HEK293 (cell line): ENCODE measurements around the gene BIN1.

Source experiments
- BCL11B ChIP-seq: fragments of 450-650 bp; formaldehyde crosslinking; IDR thresholded peaks from 2 replicates; pipeline ENCODE4 v1.5.1; 2016; ENCODE audit warnings: low read depth, missing biosample characterization, missing genetic modification characterization
- HIC1 ChIP-seq: fragments of 450-650 bp; formaldehyde crosslinking; IDR thresholded peaks from 2 replicates; pipeline ENCODE4 v1.5.1; 2016; ENCODE audit warnings: missing biosample characterization, missing genetic modification characterization
- HOXC10 ChIP-seq: sonication (generic); formaldehyde crosslinking; IDR thresholded peaks from 2 replicates; pipeline ENCODE4 v1.8.1; 2023; ENCODE audit warnings: mild to moderate bottlenecking, missing genetic modification reagents
- KLF10 ChIP-seq: fragments of 450-650 bp; IDR thresholded peaks from 2 replicates; pipeline ENCODE4 v1.5.1; 2018; ENCODE audit warnings: missing biosample characterization, mild to moderate bottlenecking, missing genetic modification characterization
- KLF8 ChIP-seq: fragments of 450-650 bp; formaldehyde crosslinking; IDR thresholded peaks from 2 replicates; pipeline ENCODE4 v1.5.1; 2016; ENCODE audit warnings: missing biosample characterization, missing genetic modification characterization
- MEIS1 ChIP-seq: sonication (generic); formaldehyde crosslinking; IDR thresholded peaks from 2 replicates; pipeline ENCODE4 v1.8.1; 2022; ENCODE audit warnings: missing genetic modification reagents, mild to moderate bottlenecking, borderline replicate concordance
- PRDM1 ChIP-seq: fragments of 450-650 bp; formaldehyde crosslinking; IDR thresholded peaks from 2 replicates; pipeline ENCODE4; 2016; ENCODE audit warnings: missing biosample characterization, missing genetic modification characterization
- PRDM10 ChIP-seq: fragments of 450-650 bp; formaldehyde crosslinking; IDR thresholded peaks from 2 replicates; pipeline ENCODE4 v1.5.1; 2016; ENCODE audit warnings: missing biosample characterization, missing genetic modification characterization
- TCF7L2 ChIP-seq: IDR thresholded peaks from 2 replicates; pipeline ENCODE4 v1.6.1; 2011; ENCODE audit warnings: low read depth, mild to moderate bottlenecking, inconsistent platforms, low read length, moderate library complexity, borderline replicate concordance
- YY2 ChIP-seq: fragments of 450-650 bp; formaldehyde crosslinking; IDR thresholded peaks from 2 replicates; pipeline ENCODE4 v1.5.1; 2016; ENCODE audit warnings: missing biosample characterization, missing genetic modification characterization
- ZBTB11 ChIP-seq: fragments of 450-650 bp; formaldehyde crosslinking; conservative IDR thresholded peaks from 2 replicates; pipeline ENCODE4 v1.5.1; 2016; ENCODE audit warnings: low read depth, missing biosample characterization, missing genetic modification characterization
- ZBTB6 ChIP-seq: fragments of 450-650 bp; formaldehyde crosslinking; IDR thresholded peaks from 2 replicates; pipeline ENCODE4 v1.5.1; 2017; ENCODE audit warnings: missing biosample characterization, missing genetic modification characterization
- ZFHX2 ChIP-seq: fragments of 450-650 bp; formaldehyde crosslinking; conservative IDR thresholded peaks from 2 replicates; pipeline ENCODE4 v1.5.1; 2016; ENCODE audit warnings: missing biosample characterization, missing genetic modification characterization
- ZFP37 ChIP-seq: fragments of 450-650 bp; formaldehyde crosslinking; IDR thresholded peaks from 2 replicates; pipeline ENCODE4 v1.5.1; 2016; ENCODE audit warnings: missing biosample characterization, missing genetic modification characterization
- ZNF138 ChIP-seq: fragments of 450-650 bp; formaldehyde crosslinking; IDR thresholded peaks from 2 replicates; pipeline ENCODE4 v1.5.1; 2016; ENCODE audit warnings: missing biosample characterization, missing genetic modification characterization, borderline replicate concordance
- ZNF146 ChIP-seq: fragments of 450-650 bp; formaldehyde crosslinking; IDR thresholded peaks from 2 replicates; pipeline ENCODE4 v1.5.1; 2016; ENCODE audit warnings: missing biosample characterization, missing genetic modification characterization
- ZNF175 ChIP-seq: fragments of 450-650 bp; formaldehyde crosslinking; IDR thresholded peaks from 2 replicates; pipeline ENCODE4 v1.5.1; 2016; ENCODE audit warnings: missing biosample characterization, missing genetic modification characterization
- ZNF2 ChIP-seq: fragments of 450-650 bp; formaldehyde crosslinking; IDR thresholded peaks from 2 replicates; pipeline ENCODE4 v1.5.1; 2016; ENCODE audit warnings: missing biosample characterization, missing genetic modification characterization
- ZNF274 ChIP-seq, 2 experiments: fragments of 200-500 bp in 1 of 2; fragments of 450-650 bp in 1 of 2; sonication (Bioruptor generic) in 1 of 2; formaldehyde crosslinking in 1 of 2; IDR thresholded peaks; 2 replicates each; pipeline versions ENCODE4 v1.5.1 to v1.6.1; 2014 to 2016; ENCODE audit warnings: borderline replicate concordance in 1 of 2, inconsistent platforms in 1 of 2, low read length in 1 of 2, missing biosample characterization in 1 of 2, missing genetic modification characterization in 1 of 2
- ZNF449 ChIP-seq: fragments of 450-650 bp; formaldehyde crosslinking; IDR thresholded peaks from 2 replicates; pipeline ENCODE4 v1.5.1; 2017; ENCODE audit warnings: missing biosample characterization, mild to moderate bottlenecking, missing genetic modification characterization, moderate library complexity
- ZNF558 ChIP-seq: fragments of 450-650 bp; formaldehyde crosslinking; IDR thresholded peaks from 2 replicates; pipeline ENCODE4 v1.5.1; 2016; ENCODE audit warnings: missing biosample characterization, missing genetic modification characterization
- ZNF571 ChIP-seq: fragments of 450-650 bp; formaldehyde crosslinking; IDR thresholded peaks from 2 replicates; pipeline ENCODE4 v1.5.0; 2017; ENCODE audit warnings: missing biosample characterization, missing genetic modification characterization
- ZNF623 ChIP-seq: fragments of 450-650 bp; formaldehyde crosslinking; IDR thresholded peaks from 2 replicates; pipeline ENCODE4 v1.5.1; 2016; ENCODE audit warnings: missing biosample characterization, missing genetic modification characterization
- ZNF639 ChIP-seq: fragments of 450-650 bp; formaldehyde crosslinking; IDR thresholded peaks from 2 replicates; pipeline ENCODE4 v1.5.1; 2016; ENCODE audit warnings: missing biosample characterization, missing genetic modification characterization

The BIN1 gene

GRCh38 chr2:127000937-127001336 is 106.0 kb downstream of the BIN1 start (continued):
- TF ChIP-seq ZBTB11 (tag by site-specific recombination): no peak
- TF ChIP-seq MEIS1: no peak
- no peak for TF ChIP-seq PRDM10
- TF ChIP-seq YY2: no peak
- TF ChIP-seq ZNF274 (IDR thresholded peaks at IDR 0.05; ENCODE audit: low read length): no peak
- no peak for TF ChIP-seq ZNF274 (tag by site-specific recombination; IDR thresholded peaks at IDR 0.05; ENCODE audit: borderline replicate concordance)
- no peak for TF ChIP-seq ZNF175 (tag by site-specific recombination)
- no peak for TF ChIP-seq ZNF2 (tag by site-specific recombination)
- TF ChIP-seq KLF8 (tag by site-specific recombination): peak; percentile 65; the same call in 1 of the 2 replicates
- no peak for TF ChIP-seq ZNF146 (tag by site-specific recombination)
- peak; percentile 92 for TF ChIP-seq HIC1
- TF ChIP-seq ZNF138 (tag by site-specific recombination): no peak
- TF ChIP-seq BCL11B (tag by site-specific recombination): no peak
- peak; percentile 50; the same call in 1 of the 2 replicates for TF ChIP-seq ZNF558
- no peak for TF ChIP-seq TCF7L2
- TF ChIP-seq HOXC10 (CRISPR knock-in tag): no peak
- no peak for TF ChIP-seq ZNF449 (tag by site-specific recombination)
- peak; percentile 77; the same call in 1 of the 2 replicates for TF ChIP-seq ZFP37 (tag by site-specific recombination)
- no peak for TF ChIP-seq ZFHX2 (tag by site-specific recombination)
- TF ChIP-seq ZNF639 (tag by site-specific recombination): peak; percentile 95
- TF ChIP-seq ZBTB6 (tag by site-specific recombination): no peak
- TF ChIP-seq ZNF571 (tag by site-specific recombination): no peak
- TF ChIP-seq PRDM1: no peak
- peak; percentile 60; the same call in 1 of the 2 replicates for TF ChIP-seq KLF10 (tag by site-specific recombination)
- no peak for TF ChIP-seq ZNF623 (tag by site-specific recombination)
